SK-N-SH (cell line): ENCODE data around the gene MANBA. TPM values are rescaled to one million over a fixed set of nuclear protein-coding genes. Genes with fewer than 3 reads are reported as not detected.

Source experiments
- CTCF ChIA-PET: fragments of 300-600, 350-600 bp; formaldehyde crosslinking; extraction: SDS; loops from one replicate; lab custom pipeline; 2021; lab: Yijun Ruan, JAX
- POLR2A ChIA-PET: fragments of 350-600 bp; sonication (Branson Sonifier 250); formaldehyde crosslinking; extraction: SDS; loops from one replicate; lab custom pipeline; 2020; ENCODE audit warnings: antibody characterized with exemption, inconsistent platforms; lab: Yijun Ruan, JAX
- DNase-seq: peaks from one replicate; pipeline ENCODE4 v3.0.0; 2012
- H2AFZ ChIP-seq: fragments of 200-600 bp; sonication (generic); 2 replicates; pipeline ENCODE4 v1.8.1; 2016; ENCODE audit warnings: antibody characterized with exemption, mild to moderate bottlenecking, low read depth
- H3F3A ChIP-seq: fragments of 200-600 bp; sonication (generic); replicated peaks from 2 replicates; pipeline ENCODE3; 2016; ENCODE audit warnings: antibody characterized with exemption, mild to moderate bottlenecking; ENCODE audit not compliant: insufficient read depth
- H3K27ac ChIP-seq, 2 experiments: fragments of 200-500 bp in 1 of 2; fragments of 200-600 bp in 1 of 2; sonication (Bioruptor generic) in 1 of 2; sonication (generic), shearing (Covaris generic) in 1 of 2; 2 replicates each; pipeline versions ENCODE4 v1.5.1 to v1.6.1; 2014 to 2016; ENCODE audit warnings: low read depth in 2 of 2, inconsistent platforms in 1 of 2, low read length in 1 of 2, mild to moderate bottlenecking in 1 of 2, mixed read lengths in 1 of 2
- H3K27me3 ChIP-seq: fragments of 200-600 bp; sonication (generic), shearing (Covaris generic); 2 replicates; pipeline ENCODE4 v1.6.1; 2016; ENCODE audit warnings: mixed run types; ENCODE audit not compliant: insufficient read depth
- H3K36me3 ChIP-seq, 2 experiments: fragments of 200-500 bp in 1 of 2; fragments of 200-600 bp in 1 of 2; sonication (Bioruptor generic) in 1 of 2; sonication (generic) in 1 of 2; replicated peaks in 1 of 2; 2 replicates each; pipeline versions ENCODE3 to v1.5.1; 2014 to 2016; ENCODE audit warnings: low read length in 1 of 2, mild to moderate bottlenecking in 1 of 2; ENCODE audit not compliant: insufficient read depth in 2 of 2, control insufficient read depth in 1 of 2
- H3K4me1 ChIP-seq, 2 experiments: fragments of 200-500 bp in 1 of 2; fragments of 200-600 bp in 1 of 2; sonication (Bioruptor generic) in 1 of 2; sonication (generic), shearing (Covaris generic) in 1 of 2; 2 replicates each; pipeline versions ENCODE4 v1.5.1 to v1.6.1; 2014 to 2016; ENCODE audit warnings: low read depth in 1 of 2, low read length in 1 of 2, mixed run types in 1 of 2; ENCODE audit not compliant: insufficient read depth in 2 of 2, control insufficient read depth in 1 of 2
- H3K4me2 ChIP-seq: fragments of 200-600 bp; sonication (generic), shearing (Covaris generic); 2 replicates; pipeline ENCODE4 v1.6.1; 2017; ENCODE audit warnings: mixed run types
- H3K4me3 ChIP-seq, 2 experiments: fragments of 200-500 bp in 1 of 2; fragments of 200-600 bp in 1 of 2; sonication (Bioruptor generic) in 1 of 2; sonication (generic), shearing (Covaris generic) in 1 of 2; 2 replicates each; pipeline versions ENCODE4 v1.5.1 to v1.8.1; 2014 to 2016; ENCODE audit warnings: low read depth in 2 of 2, inconsistent platforms in 1 of 2, low read length in 1 of 2, mild to moderate bottlenecking in 1 of 2, mixed read lengths in 1 of 2, moderate library complexity in 1 of 2
- H3K79me2 ChIP-seq: fragments of 200-600 bp; sonication (generic); 2 replicates; pipeline ENCODE4 v1.8.1; 2017; ENCODE audit warnings: mild to moderate bottlenecking; ENCODE audit not compliant: insufficient read depth
- H3K9ac ChIP-seq: fragments of 200-600 bp; sonication (generic); 2 replicates; pipeline ENCODE4 v1.6.1; 2017; ENCODE audit warnings: mixed run types
- H3K9me2 ChIP-seq: fragments of 200-600 bp; sonication (generic); 2 replicates; pipeline ENCODE4 v1.6.1; 2017; ENCODE audit warnings: mixed run types
- H3K9me3 ChIP-seq: fragments of 200-600 bp; sonication (generic); 2 replicates; pipeline ENCODE4 v1.6.1; 2017; ENCODE audit warnings: mixed run types, mild to moderate bottlenecking, moderate library complexity
- H4K20me1 ChIP-seq: fragments of 200-600 bp; sonication (generic); 2 replicates; pipeline ENCODE4 v1.6.1; 2017; ENCODE audit warnings: mild to moderate bottlenecking, mixed run types; ENCODE audit not compliant: insufficient read depth
- MAX ChIP-seq: IDR thresholded peaks from 2 replicates; pipeline ENCODE4 v1.4.0; 2012; ENCODE audit warnings: low read depth
- MEF2A ChIP-seq: IDR thresholded peaks from 2 replicates; pipeline ENCODE4 v1.4.0; 2012; ENCODE audit warnings: low read depth, borderline replicate concordance
- RXRA ChIP-seq: IDR thresholded peaks from 2 replicates; pipeline ENCODE4 v1.4.0; 2012; ENCODE audit warnings: low read depth, mild to moderate bottlenecking, borderline replicate concordance
- YY1 ChIP-seq: IDR thresholded peaks from 2 replicates; pipeline ENCODE4 v1.4.0; 2012; ENCODE audit warnings: low read depth, mild to moderate bottlenecking
- WGBS: methylation state at CpG from one replicate; pipeline ENCODE4 v1.1.6; 2017; ENCODE audit warnings: low lambda C conversion rate; 5-methylcytosine and 5-hydroxymethylcytosine counted together
- polyA plus RNA-seq, 3 experiments: library from polyadenylated mRNA; depleted of rRNA; stranded (reverse); fragments of >200 nt; gene quantifications; 2 replicates each; pipeline ENCODE4 v1.2.3, GENCODE V29; 2012
- TF ChIP-seq, protein P1 (sequence below): IDR thresholded peaks from 2 replicates; pipeline ENCODE4; 2012
- TF ChIP-seq, protein P2 (sequence below): IDR thresholded peaks from 2 replicates; pipeline ENCODE4 v1.4.0; 2012; ENCODE audit warnings: low read depth, borderline replicate concordance
- TF ChIP-seq, protein P3 (sequence below): fragments of 150-350 bp; IDR thresholded peaks from 2 replicates; pipeline ENCODE4 v1.6.1; 2017; ENCODE audit warnings: antibody characterized with exemption, low read length, low read depth, borderline replicate concordance

MANBA gene
- polyA plus RNA-seq, 1 of the 3 experiments (the other 2 are of a cell fraction): 13.4 TPM

GRCh38 chr4:102693861-102694260 is 66.9 kb downstream of the MANBA start (continued):
- TF ChIP-seq, protein P1, sequence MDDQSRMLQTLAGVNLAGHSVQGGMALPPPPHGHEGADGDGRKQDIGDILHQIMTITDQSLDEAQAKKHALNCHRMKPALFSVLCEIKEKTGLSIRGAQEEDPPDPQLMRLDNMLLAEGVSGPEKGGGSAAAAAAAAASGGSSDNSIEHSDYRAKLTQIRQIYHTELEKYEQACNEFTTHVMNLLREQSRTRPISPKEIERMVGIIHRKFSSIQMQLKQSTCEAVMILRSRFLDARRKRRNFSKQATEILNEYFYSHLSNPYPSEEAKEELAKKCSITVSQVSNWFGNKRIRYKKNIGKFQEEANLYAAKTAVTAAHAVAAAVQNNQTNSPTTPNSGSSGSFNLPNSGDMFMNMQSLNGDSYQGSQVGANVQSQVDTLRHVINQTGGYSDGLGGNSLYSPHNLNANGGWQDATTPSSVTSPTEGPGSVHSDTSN: no peak
- TF ChIP-seq, protein P2, sequence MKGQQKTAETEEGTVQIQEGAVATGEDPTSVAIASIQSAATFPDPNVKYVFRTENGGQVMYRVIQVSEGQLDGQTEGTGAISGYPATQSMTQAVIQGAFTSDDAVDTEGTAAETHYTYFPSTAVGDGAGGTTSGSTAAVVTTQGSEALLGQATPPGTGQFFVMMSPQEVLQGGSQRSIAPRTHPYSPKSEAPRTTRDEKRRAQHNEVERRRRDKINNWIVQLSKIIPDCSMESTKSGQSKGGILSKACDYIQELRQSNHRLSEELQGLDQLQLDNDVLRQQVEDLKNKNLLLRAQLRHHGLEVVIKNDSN: no peak
- no peak for TF ChIP-seq MAX

DNA sequence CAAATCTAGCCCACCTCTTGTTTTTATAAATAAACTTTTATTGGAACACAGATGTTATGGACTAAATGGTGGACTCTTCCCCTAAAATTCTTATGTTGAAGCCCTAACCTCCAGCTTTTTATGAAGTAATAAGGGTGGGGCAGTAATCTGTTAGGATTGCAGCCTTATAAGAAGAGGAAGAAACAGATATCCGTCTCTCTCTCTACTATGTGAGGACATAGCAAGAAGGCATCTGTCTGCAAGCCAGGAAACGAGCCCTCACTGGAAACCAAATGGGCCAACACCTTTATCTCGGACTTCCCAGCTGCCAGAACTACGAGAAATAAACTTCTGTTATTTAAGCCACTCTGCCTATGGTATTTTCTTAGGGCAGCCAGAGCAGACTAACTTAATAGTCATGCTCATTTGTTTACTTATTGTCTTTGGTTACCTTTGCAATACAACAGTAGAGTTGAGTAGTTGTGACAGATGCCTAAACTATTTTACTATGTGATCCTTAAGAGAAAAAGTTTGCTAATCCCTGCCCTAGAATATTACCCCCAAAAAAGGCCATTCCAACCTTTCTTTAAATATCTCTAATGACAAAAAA is 67.4 kb downstream of the MANBA start:
- no peaks in the 10 kb centered on the region for H3K9me2 ChIP-seq
- no peak overlapping the region for H3K4me3 ChIP-seq
- H3K4me2 ChIP-seq: no peak overlapping the region
- TF ChIP-seq, protein P1: no peak
- TF ChIP-seq RXRA: no peak
- no peak for TF ChIP-seq YY1
- no peak for TF ChIP-seq MEF2A
- POLR2A ChIA-PET: no interaction called here
- no peak for DNase-seq
- H3K27me3 ChIP-seq: no peaks in the 10 kb centered on the region
- H3K36me3 ChIP-seq: peaks cover 9 to 14% of the 10 kb centered on the region in 2 experiments
- H3K27ac ChIP-seq: no peak overlapping the region
- no peaks in the 10 kb centered on the region for H3K4me1 ChIP-seq
- no peaks in the 10 kb centered on the region for H3K9me3 ChIP-seq
- 88% methylated on average over 4 of the region's 4 CpGs for WGBS
- H3K9ac ChIP-seq: no peak overlapping the region
- H2AFZ ChIP-seq: no peak overlapping the region
- no peaks in the 10 kb centered on the region for H4K20me1 ChIP-seq
- no peaks in the 10 kb centered on the region for H3F3A ChIP-seq
- no peaks in the 10 kb centered on the region for H3K79me2 ChIP-seq
- CTCF ChIA-PET: interaction anchor here (1.9 kb wide), 1 partner anchor 10 kb away, joined by 4 read pairs; no protein-coding TSS in a partner anchor

DNA sequence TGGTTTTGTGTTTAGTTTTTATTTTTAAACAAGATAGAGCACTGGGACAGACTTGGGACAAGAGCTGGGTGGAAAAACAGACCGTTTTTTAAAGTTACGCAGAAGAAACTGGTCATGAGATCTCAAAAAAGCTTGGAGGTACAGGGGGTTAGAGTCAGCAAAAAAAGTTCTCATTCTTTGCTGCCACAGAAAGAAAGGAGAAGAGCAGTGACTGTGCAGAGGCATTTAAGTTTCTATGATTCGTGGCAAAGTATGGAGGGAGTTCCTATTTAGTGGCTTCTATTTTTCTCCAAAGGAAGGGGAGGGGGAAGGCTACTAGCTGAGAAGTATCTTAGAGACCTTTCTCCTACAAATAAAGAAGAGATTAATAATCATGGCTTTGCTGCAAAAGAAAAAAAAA is 68.3 kb downstream of the MANBA start:
- no peak for DNase-seq
- 89% methylated on average over 3 of the region's 3 CpGs for WGBS
- no peaks in the 10 kb centered on the region for H3K27me3 ChIP-seq
- peaks cover 9 to 17% of the 10 kb centered on the region in 2 experiments for H3K36me3 ChIP-seq
- no peak overlapping the region for H3K4me3 ChIP-seq
- ChIA-PET POLR2A (no interaction called here), CTCF (no interaction called here)
- no peak overlapping the region for H3K9ac ChIP-seq
- TF ChIP-seq, protein P3, sequence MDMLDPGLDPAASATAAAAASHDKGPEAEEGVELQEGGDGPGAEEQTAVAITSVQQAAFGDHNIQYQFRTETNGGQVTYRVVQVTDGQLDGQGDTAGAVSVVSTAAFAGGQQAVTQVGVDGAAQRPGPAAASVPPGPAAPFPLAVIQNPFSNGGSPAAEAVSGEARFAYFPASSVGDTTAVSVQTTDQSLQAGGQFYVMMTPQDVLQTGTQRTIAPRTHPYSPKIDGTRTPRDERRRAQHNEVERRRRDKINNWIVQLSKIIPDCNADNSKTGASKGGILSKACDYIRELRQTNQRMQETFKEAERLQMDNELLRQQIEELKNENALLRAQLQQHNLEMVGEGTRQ: no peak
- TF ChIP-seq MAX: no peak
- no peaks in the 10 kb centered on the region for H3K9me2 ChIP-seq
- H3K4me2 ChIP-seq: no peak overlapping the region
- H4K20me1 ChIP-seq: no peaks in the 10 kb centered on the region
- H3K79me2 ChIP-seq: no peaks in the 10 kb centered on the region
- H3K27ac ChIP-seq: no peak overlapping the region
- H3F3A ChIP-seq: no peaks in the 10 kb centered on the region
- H2AFZ ChIP-seq: no peak overlapping the region
- H3K4me1 ChIP-seq: peaks cover 0 to 4% of the 10 kb centered on the region in 2 experiments; a peak in 1 of 4 replicates
- no peaks in the 10 kb centered on the region for H3K9me3 ChIP-seq
